ENCODE results near the gene TMTC2.

DNA sequence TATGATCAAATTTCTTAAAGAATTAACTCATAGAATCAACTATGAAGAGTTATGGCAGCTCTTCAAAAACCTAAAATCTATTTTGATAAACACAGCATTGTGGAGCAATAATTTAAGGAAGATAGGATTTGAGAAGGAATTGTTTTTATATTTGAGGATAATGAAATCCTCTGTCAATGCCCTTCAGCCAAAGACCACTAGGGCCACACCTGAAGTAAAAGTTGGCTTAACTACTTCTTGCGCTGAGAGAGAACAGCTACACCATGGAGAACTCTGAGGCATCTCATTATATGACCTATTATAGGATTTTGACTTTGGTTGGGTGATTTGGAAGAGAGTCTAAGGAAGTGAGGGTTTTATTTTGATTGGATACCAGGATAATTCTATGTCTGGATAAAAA, 237.2 kb downstream of the TMTC2 start:
- TF ChIP-seq, protein P1, sequence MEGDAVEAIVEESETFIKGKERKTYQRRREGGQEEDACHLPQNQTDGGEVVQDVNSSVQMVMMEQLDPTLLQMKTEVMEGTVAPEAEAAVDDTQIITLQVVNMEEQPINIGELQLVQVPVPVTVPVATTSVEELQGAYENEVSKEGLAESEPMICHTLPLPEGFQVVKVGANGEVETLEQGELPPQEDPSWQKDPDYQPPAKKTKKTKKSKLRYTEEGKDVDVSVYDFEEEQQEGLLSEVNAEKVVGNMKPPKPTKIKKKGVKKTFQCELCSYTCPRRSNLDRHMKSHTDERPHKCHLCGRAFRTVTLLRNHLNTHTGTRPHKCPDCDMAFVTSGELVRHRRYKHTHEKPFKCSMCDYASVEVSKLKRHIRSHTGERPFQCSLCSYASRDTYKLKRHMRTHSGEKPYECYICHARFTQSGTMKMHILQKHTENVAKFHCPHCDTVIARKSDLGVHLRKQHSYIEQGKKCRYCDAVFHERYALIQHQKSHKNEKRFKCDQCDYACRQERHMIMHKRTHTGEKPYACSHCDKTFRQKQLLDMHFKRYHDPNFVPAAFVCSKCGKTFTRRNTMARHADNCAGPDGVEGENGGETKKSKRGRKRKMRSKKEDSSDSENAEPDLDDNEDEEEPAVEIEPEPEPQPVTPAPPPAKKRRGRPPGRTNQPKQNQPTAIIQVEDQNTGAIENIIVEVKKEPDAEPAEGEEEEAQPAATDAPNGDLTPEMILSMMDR (IDR thresholded peaks at IDR 0.05) = no peak
- TF ChIP-seq POLR2A (IDR thresholded peaks at IDR 0.05) = no peak
